ENCODE results near the gene MAGEB17. TPM values are rescaled to one million over a fixed set of nuclear protein-coding genes. Genes with fewer than 3 reads are reported as not detected.

The MAGEB17 gene
- total RNA-seq, 1 donor = not detected

DNA sequence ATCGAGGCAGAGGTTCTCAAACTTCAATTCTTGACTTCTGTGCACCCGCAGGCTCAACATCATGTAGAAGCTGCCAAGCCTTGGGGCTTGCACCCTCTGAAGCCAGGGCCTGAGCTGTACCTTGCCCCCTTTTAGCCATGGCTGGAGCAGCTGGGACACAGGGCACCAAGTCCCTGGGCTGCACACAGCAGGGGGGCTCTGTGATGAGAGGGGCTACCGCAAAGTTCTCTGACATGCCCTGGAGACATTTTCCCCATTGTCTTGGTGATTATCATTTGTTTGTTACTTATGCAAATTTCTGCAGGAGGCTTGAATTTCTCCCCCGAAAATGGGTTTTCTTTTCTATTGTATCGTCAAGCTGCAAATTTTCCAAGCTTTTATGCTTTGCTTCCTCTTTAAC lies 4.9 kb upstream of the MAGEB17 start:
- TF ChIP-seq, protein P1, sequence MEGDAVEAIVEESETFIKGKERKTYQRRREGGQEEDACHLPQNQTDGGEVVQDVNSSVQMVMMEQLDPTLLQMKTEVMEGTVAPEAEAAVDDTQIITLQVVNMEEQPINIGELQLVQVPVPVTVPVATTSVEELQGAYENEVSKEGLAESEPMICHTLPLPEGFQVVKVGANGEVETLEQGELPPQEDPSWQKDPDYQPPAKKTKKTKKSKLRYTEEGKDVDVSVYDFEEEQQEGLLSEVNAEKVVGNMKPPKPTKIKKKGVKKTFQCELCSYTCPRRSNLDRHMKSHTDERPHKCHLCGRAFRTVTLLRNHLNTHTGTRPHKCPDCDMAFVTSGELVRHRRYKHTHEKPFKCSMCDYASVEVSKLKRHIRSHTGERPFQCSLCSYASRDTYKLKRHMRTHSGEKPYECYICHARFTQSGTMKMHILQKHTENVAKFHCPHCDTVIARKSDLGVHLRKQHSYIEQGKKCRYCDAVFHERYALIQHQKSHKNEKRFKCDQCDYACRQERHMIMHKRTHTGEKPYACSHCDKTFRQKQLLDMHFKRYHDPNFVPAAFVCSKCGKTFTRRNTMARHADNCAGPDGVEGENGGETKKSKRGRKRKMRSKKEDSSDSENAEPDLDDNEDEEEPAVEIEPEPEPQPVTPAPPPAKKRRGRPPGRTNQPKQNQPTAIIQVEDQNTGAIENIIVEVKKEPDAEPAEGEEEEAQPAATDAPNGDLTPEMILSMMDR (IDR thresholded peaks at IDR 0.05; ENCODE audit: extremely low read depth, low read depth, low read length) = no peak
- H3K79me2 ChIP-seq (ENCODE audit: insufficient read depth, low read length) = no peaks in the 10 kb centered on the region
- H2AFZ ChIP-seq (ENCODE audit: low read length) = no peak overlapping the region

DNA sequence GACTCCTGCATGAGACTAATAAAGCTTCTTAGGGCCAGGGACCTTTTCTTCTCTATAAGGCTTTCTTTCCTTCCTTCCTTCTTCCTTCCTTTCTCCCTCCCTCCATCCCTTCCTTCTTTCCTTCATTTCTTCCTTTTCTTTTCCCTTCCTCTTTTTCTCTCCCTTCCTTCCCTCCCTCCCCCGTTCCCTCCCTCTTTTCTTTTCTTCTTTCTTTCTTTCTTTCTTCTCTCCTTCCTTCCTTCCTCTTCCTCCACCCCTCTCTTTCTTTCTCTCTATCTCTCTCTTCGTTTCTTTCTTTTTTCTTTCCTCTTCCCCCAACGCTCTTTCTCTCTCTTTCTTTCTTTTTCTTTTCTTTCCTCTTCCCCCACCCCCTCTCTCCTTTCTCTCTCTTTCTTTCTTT lies 2.5 kb upstream of the MAGEB17 start:
- DNase-seq (ENCODE audit: insufficient read length, low spot score, missing footprints) = no peak
- TF ChIP-seq, protein P1 (IDR thresholded peaks at IDR 0.05; ENCODE audit: extremely low read depth, low read depth, low read length) = no peak
- Histone ChIP-seq H3K27me3 (ENCODE audit: insufficient read depth, low read length) (no peaks in the 10 kb centered on the region), H4K20me1 (ENCODE audit: insufficient read depth, low read length) (no peaks in the 10 kb centered on the region), H3K27ac (ENCODE audit: low read depth, low read length) (no peak overlapping the region), H3K4me3 (ENCODE audit: insufficient read depth, low read length) (no peak overlapping the region), H3K79me2 (ENCODE audit: insufficient read depth, low read length) (no peaks in the 10 kb centered on the region), H3K36me3 (ENCODE audit: insufficient read depth, low read length) (no peaks in the 10 kb centered on the region), H3K9me3 (ENCODE audit: low read depth, low read length) (no peaks in the 10 kb centered on the region), H2AFZ (ENCODE audit: low read length) (no peak overlapping the region), H3K4me2 (ENCODE audit: insufficient read depth, low read length) (no peak overlapping the region), H3K4me1 (ENCODE audit: insufficient read depth, low read length) (peaks cover 11% of the 10 kb centered on the region)

More for the DNA sequence above, 4.9 kb upstream of the MAGEB17 start:
- no peak for DNase-seq (ENCODE audit: insufficient read length, low spot score, missing footprints)
- Histone ChIP-seq H3K4me1 (ENCODE audit: insufficient read depth, low read length) (peaks cover 11% of the 10 kb centered on the region), H3K9me3 (ENCODE audit: low read depth, low read length) (no peaks in the 10 kb centered on the region), H4K20me1 (ENCODE audit: insufficient read depth, low read length) (no peaks in the 10 kb centered on the region), H3K27ac (ENCODE audit: low read depth, low read length) (no peak overlapping the region), H3K4me3 (ENCODE audit: insufficient read depth, low read length) (no peak overlapping the region), H3K4me2 (ENCODE audit: insufficient read depth, low read length) (no peak overlapping the region), H3K27me3 (ENCODE audit: insufficient read depth, low read length) (no peaks in the 10 kb centered on the region), H3K36me3 (ENCODE audit: insufficient read depth, low read length) (no peaks in the 10 kb centered on the region)

DNA sequence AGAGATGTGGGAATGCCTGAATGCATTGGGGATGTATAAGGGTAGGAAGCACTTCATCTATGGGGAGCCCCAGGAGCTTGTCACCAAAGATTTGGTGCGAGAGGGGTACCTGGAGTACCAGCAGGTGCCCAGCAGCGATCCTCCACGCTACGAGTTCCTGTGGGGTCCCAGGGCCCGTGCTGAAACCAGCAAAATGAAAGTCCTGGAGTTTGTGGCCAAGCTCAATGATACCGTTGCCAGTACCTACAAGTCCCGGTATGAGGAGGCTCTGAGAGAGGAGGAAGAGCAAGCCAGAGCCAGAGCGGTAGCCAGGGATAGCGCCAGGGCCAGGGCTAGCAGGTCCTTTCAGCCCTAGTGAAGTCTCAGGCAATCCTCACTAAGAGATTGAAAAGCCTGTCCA lies 3.8 kb downstream of the MAGEB17 start:
- Histone ChIP-seq H3K27me3 (ENCODE audit: insufficient read depth, low read length) (peaks cover 3% of the 10 kb centered on the region), H3K79me2 (ENCODE audit: insufficient read depth, low read length) (no peaks in the 10 kb centered on the region), H3K4me3 (ENCODE audit: insufficient read depth, low read length) (no peak overlapping the region), H4K20me1 (ENCODE audit: insufficient read depth, low read length) (no peaks in the 10 kb centered on the region), H3K36me3 (ENCODE audit: insufficient read depth, low read length) (no peaks in the 10 kb centered on the region), H3K9me3 (ENCODE audit: low read depth, low read length) (no peaks in the 10 kb centered on the region), H3K4me1 (ENCODE audit: insufficient read depth, low read length) (no peaks in the 10 kb centered on the region), H3K27ac (ENCODE audit: low read depth, low read length) (no peak overlapping the region), H3K4me2 (ENCODE audit: insufficient read depth, low read length) (no peak overlapping the region), H2AFZ (ENCODE audit: low read length) (no peak overlapping the region)
- DNase-seq (ENCODE audit: insufficient read length, low spot score, missing footprints) = no peak
- TF ChIP-seq, protein P1 (IDR thresholded peaks at IDR 0.05; ENCODE audit: extremely low read depth, low read depth, low read length) = no peak

DNA sequence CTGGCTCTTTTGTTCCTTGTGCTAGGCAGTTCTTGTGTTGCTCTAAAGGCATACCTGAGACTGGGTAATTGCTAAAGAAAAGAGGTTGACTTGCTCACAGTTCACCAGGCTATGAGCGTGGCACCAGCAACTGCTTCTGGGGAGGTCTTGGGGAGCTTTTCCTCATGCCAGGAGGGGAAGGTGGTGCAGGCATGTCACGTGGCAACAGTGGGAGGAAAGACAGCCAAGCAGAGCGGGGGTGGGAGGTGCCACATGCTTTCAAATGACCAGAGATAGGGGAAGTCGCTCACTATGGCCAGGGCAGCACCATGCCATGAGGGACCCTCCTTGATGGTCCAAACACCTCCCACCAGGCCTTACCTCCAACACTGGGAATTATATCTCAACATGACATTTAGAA lies 4.7 kb downstream of the MAGEB17 start:
- no peak for DNase-seq (ENCODE audit: insufficient read length, low spot score, missing footprints)
- no peak overlapping the region for H2AFZ ChIP-seq (ENCODE audit: low read length)
- TF ChIP-seq, protein P1 (IDR thresholded peaks at IDR 0.05; ENCODE audit: extremely low read depth, low read depth, low read length) = no peak
- H3K9me3 ChIP-seq (ENCODE audit: low read depth, low read length) = no peaks in the 10 kb centered on the region
- H3K79me2 ChIP-seq (ENCODE audit: insufficient read depth, low read length) = no peaks in the 10 kb centered on the region
- no peak overlapping the region for H3K4me3 ChIP-seq (ENCODE audit: insufficient read depth, low read length)
- H3K4me1 ChIP-seq (ENCODE audit: insufficient read depth, low read length) = no peaks in the 10 kb centered on the region
- H3K4me2 ChIP-seq (ENCODE audit: insufficient read depth, low read length) = no peak overlapping the region
- H3K36me3 ChIP-seq (ENCODE audit: insufficient read depth, low read length) = no peaks in the 10 kb centered on the region
- H3K27ac ChIP-seq (ENCODE audit: low read depth, low read length) = no peak overlapping the region
- H3K27me3 ChIP-seq (ENCODE audit: insufficient read depth, low read length) = peaks cover 3% of the 10 kb centered on the region
- H4K20me1 ChIP-seq (ENCODE audit: insufficient read depth, low read length) = no peaks in the 10 kb centered on the region

Measured in osteoblast (primary cell).